K562 (cell line): ENCODE results near the gene NTN1. TPM values are rescaled to one million over a fixed set of nuclear protein-coding genes. Genes with fewer than 3 reads are reported as not detected.

Experiments used
- ATAC-seq: fragments of 200-7000 bp; cut with Tn5 transposase; 3 replicates; pipeline ENCODE4 v1.9.1; 2020; ENCODE audit warnings: moderate library complexity
- BruUV-seq: library from RNA; stranded (reverse); fragments of 400-500 nt; replicated peaks from 2 replicates; lab custom pipeline; 2021; lab: Mats Ljungman, UMichigan
- CTCF ChIA-PET: fragments of 300-600 bp; formaldehyde crosslinking; extraction: SDS; loops from one replicate; lab custom pipeline; 2021; ENCODE audit warnings: low intra/inter-chr PET ratio; lab: Yijun Ruan, JAX
- POLR2A ChIA-PET: fragments of 300-600, 350-650 bp; sonication (Branson Sonifier 250); formaldehyde crosslinking; extraction: SDS; loops from one replicate; lab custom pipeline; 2021; ENCODE audit warnings: antibody characterized with exemption, inconsistent platforms; lab: Yijun Ruan, JAX
- DNase-seq, 4 experiments: peaks; one replicate each; pipeline versions ENCODE4 v3.0.0 to v3.0.0-alpha.2; 2011 to 2018; ENCODE audit warnings: low spot score in 3 of 4, mixed read lengths in 3 of 4; ENCODE audit errors: extremely low read depth in 1 of 4
- FAIRE-seq: peaks from 2 replicates; lab custom pipeline; 2011; peaks lifted over from hg19 to GRCh38; lab: Jason Lieb, UNC
- H2AFZ ChIP-seq: 2 replicates; pipeline ENCODE4 v1.6.0; 2011; ENCODE audit warnings: low read depth, low read length, control low read depth, inconsistent platforms
- H3K27ac ChIP-seq: fragments of 200-600 bp; 3 replicates; pipeline ENCODE4 v1.8.0; 2011; ENCODE audit warnings: low read depth, mild to moderate bottlenecking, control low read depth, inconsistent platforms, low read length, moderate library complexity, mixed read lengths; ENCODE audit errors: extremely low read depth
- H3K27me3 ChIP-seq, 2 experiments: fragments of 300-600 bp in 1 of 2; 2 replicates in 1 of 2; 3 replicates in 1 of 2; pipeline versions ENCODE4 v1.6.0 to v1.8.0; 2011; ENCODE audit warnings: inconsistent platforms in 2 of 2, low read length in 2 of 2, mild to moderate bottlenecking in 1 of 2, mixed read lengths in 1 of 2, moderate library complexity in 1 of 2; ENCODE audit not compliant: control insufficient read depth in 2 of 2, insufficient read depth in 2 of 2
- H3K36me3 ChIP-seq: fragments of 300-600 bp; 3 replicates; pipeline ENCODE4 v1.8.0; 2011; ENCODE audit warnings: mild to moderate bottlenecking, low read length, inconsistent platforms; ENCODE audit not compliant: control insufficient read depth, insufficient read depth
- H3K4me1 ChIP-seq, 2 experiments: fragments of 200-600 bp in 1 of 2; replicated peaks in 1 of 2; 2 replicates in 1 of 2; 3 replicates in 1 of 2; pipeline versions ENCODE4 v1.5.1 to v1.8.0; 2011; ENCODE audit warnings: inconsistent platforms in 2 of 2, low read length in 2 of 2, mild to moderate bottlenecking in 1 of 2, mixed read lengths in 1 of 2, moderate library complexity in 1 of 2; ENCODE audit not compliant: control insufficient read depth in 2 of 2, insufficient read depth in 2 of 2
- H3K4me2 ChIP-seq: 2 replicates; pipeline ENCODE4 v1.6.1; 2011; ENCODE audit warnings: low read length, control low read depth, inconsistent platforms, mixed read lengths; ENCODE audit not compliant: insufficient read depth
- H3K4me3 ChIP-seq: fragments of 200-600 bp; sonication (generic), shearing (Covaris generic); 2 replicates; pipeline ENCODE4 v1.5.1; 2016; ENCODE audit warnings: control low read depth, inconsistent platforms
- H3K79me2 ChIP-seq: fragments of 200-600 bp; 3 replicates; pipeline ENCODE4 v1.8.0; 2011; ENCODE audit warnings: low read length, inconsistent platforms; ENCODE audit not compliant: control insufficient read depth, insufficient read depth
- H3K9ac ChIP-seq, 2 experiments: 2 replicates each; pipeline versions ENCODE4 v1.6.0 to v1.6.1; 2011; ENCODE audit warnings: low read depth in 2 of 2, low read length in 2 of 2, control low read depth in 1 of 2, inconsistent platforms in 1 of 2, mild to moderate bottlenecking in 1 of 2, mixed read lengths in 1 of 2; ENCODE audit not compliant: insufficient read depth in 1 of 2
- H3K9me1 ChIP-seq: one replicate; pipeline ENCODE4 v1.6.0; 2011; ENCODE audit warnings: inconsistent platforms, mild to moderate bottlenecking, low read length, moderate library complexity; ENCODE audit not compliant: control insufficient read depth, insufficient read depth
- H3K9me3 ChIP-seq: replicated peaks from 2 replicates; pipeline ENCODE4 v1.5.1; 2011; ENCODE audit warnings: low read depth, low read length, inconsistent platforms; ENCODE audit not compliant: control insufficient read depth, insufficient read depth
- H4K20me1 ChIP-seq: replicated peaks from 2 replicates; pipeline ENCODE4 v1.6.1; 2011; ENCODE audit warnings: low read length, inconsistent platforms, mixed read lengths; ENCODE audit not compliant: control insufficient read depth, insufficient read depth
- BCOR ChIP-seq: fragments of 450-650 bp; IDR thresholded peaks from 2 replicates; pipeline ENCODE4 v1.6.1; 2016
- CBX2 ChIP-seq: fragments of 200-600 bp; sonication (generic); IDR thresholded peaks from one replicate; pipeline ENCODE4 v1.6.1; 2012; ENCODE audit warnings: mild to moderate bottlenecking, low read length, inconsistent platforms; ENCODE audit not compliant: insufficient read depth, poor library complexity, severe bottlenecking
- GABPB1 ChIP-seq: sonication (generic); formaldehyde crosslinking; IDR thresholded peaks from 2 replicates; pipeline ENCODE4 v1.8.0; 2022; ENCODE audit warnings: mild to moderate bottlenecking, missing genetic modification reagents
- NCOA6 ChIP-seq: fragments of 450-650 bp; IDR thresholded peaks from 2 replicates; pipeline ENCODE4 v1.6.1; 2017; ENCODE audit warnings: mild to moderate bottlenecking
- PHF20 ChIP-seq: fragments of 450-650 bp; IDR thresholded peaks from 2 replicates; pipeline ENCODE4 v1.6.1; 2018; ENCODE audit not compliant: partially characterized antibody
- POLR2AphosphoS2 ChIP-seq: IDR thresholded peaks from 2 replicates; pipeline ENCODE4 v1.6.1; 2012; ENCODE audit warnings: low read length, improper control_type of control experiment
- SIN3A ChIP-seq, 2 experiments: fragments of 150-350 bp in 1 of 2; IDR thresholded peaks; 2 replicates each; pipeline ENCODE4 v1.6.1; 2011 to 2016; ENCODE audit warnings: borderline replicate concordance in 2 of 2, low read depth in 2 of 2, low read length in 2 of 2, mild to moderate bottlenecking in 2 of 2, moderate library complexity in 2 of 2; ENCODE audit not compliant: control insufficient read depth in 1 of 2
- SNRNP70 ChIP-seq: fragments of 200-400 bp; formaldehyde crosslinking; optimal IDR thresholded peaks from 2 replicates; pipeline ENCODE3; 2017; ENCODE audit warnings: low read depth, low read length
- ZNF239 ChIP-seq: fragments of 250-450 bp; sonication (Bioruptor Pico); IDR thresholded peaks from 2 replicates; pipeline ENCODE4 v1.4.0; 2020; ENCODE audit warnings: mild to moderate bottlenecking
- ZNF398 ChIP-seq: fragments of 250-450 bp; sonication (Bioruptor Pico); IDR thresholded peaks from 2 replicates; pipeline ENCODE4 v1.8.0; 2021; ENCODE audit warnings: moderate library complexity, mild to moderate bottlenecking, inconsistent platforms
- WGBS: fragments of 100-300 bp; shearing (Covaris generic); methylation state at CpG from one replicate; pipeline ENCODE4 v1.1.6; 2016; ENCODE audit warnings: low coverage, mixed read lengths; ENCODE audit not compliant: insufficient coverage; ENCODE audit errors: missing lambda C conversion rate; 5-methylcytosine and 5-hydroxymethylcytosine counted together
- in situ Hi-C: fragments of 300-500 bp; cut with MboI; formaldehyde crosslinking; loops from 4 replicates; pipeline ENCODE4 v1.15.0; 2018; ENCODE audit warnings: inconsistent platforms, mixed read lengths
- intact Hi-C: fragments of 100-400 bp; cut with micrococcal nuclease; formaldehyde crosslinking; loops from 2 replicates; pipeline ENCODE4 v1.14.2; 2022
- polyA plus RNA-seq, 8 experiments: library from polyadenylated mRNA; depleted of rRNA in 4 of 8; stranded (reverse) in 5 of 8; unstranded in 3 of 8; fragments of >200 nt; fragmentation: Nextera tagmentation in 2 of 8; fragmentation: Illumina TruSeq in 1 of 8; extraction: Ambion mirVana in 2 of 8; extraction: Trizol in 1 of 8; gene quantifications; 2 replicates each; pipeline versions ENCODE4 v1.2.1 to v1.2.3, GENCODE V29; 2011 to 2014; ENCODE audit warnings: inconsistent platforms in 1 of 8, missing spikeins in 1 of 8
- total RNA-seq, 7 experiments: library from RNA; depleted of rRNA in 6 of 7; stranded (reverse); fragments of >200 nt in 6 of 7; fragmentation: Illumina TruSeq in 2 of 7; extraction: Trizol in 2 of 7; gene quantifications; 2 replicates each; pipeline versions ENCODE4 v1.2.1 to v1.2.3, GENCODE V29; 2011 to 2021; ENCODE audit warnings: low replicate concordance in 1 of 7

Gene NTN1
- total and polyA plus RNA-seq, 9 of the 15 experiments (the other 6 are each of a cell fraction or from before 2014, with no cell fraction given) = 0.02 TPM; not detected in 8

DNA sequence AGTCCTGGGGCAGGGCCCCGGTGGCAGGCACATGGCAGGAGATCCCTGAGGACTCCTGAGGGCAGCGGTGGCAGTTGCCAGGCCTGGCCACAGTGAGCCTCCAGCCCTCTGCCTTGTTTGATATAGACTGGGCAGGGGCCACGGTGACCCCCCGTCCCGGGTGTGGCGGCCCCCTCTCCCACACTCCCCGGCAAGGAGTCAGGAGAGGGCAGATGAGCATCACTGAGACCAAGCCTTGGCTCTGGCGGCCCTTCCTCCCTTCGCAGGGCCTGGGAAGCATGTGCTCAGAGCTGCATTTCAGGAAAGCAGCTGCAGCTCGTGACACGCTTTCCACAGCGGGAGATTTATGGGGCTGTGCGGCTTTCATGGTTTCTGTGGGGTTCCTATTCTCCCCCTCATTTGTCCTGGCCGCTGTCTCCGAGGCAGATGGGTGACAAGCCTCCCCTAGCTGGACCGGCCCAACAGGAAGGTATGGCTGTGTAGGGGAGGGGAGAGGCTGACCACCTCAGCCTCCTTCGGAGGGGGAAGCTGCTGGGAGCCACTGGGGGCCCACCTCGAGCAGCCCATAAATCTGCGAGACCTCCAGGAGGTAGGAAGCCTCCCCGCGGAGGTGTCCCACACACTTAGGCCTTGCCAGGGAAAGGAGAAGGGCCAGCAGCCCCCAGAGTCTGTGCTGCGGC, 211.4 kb downstream of the NTN1 start (continued):
- TF ChIP-seq NCOA6 (no peak), GABPB1 (CRISPR knock-in tag) (no peak), PHF20 (no peak), POLR2AphosphoS2 (no peak), CBX2 (no peak), SNRNP70 (no peak)
- TF ChIP-seq, all 486 proteins: peak for 0

DNA sequence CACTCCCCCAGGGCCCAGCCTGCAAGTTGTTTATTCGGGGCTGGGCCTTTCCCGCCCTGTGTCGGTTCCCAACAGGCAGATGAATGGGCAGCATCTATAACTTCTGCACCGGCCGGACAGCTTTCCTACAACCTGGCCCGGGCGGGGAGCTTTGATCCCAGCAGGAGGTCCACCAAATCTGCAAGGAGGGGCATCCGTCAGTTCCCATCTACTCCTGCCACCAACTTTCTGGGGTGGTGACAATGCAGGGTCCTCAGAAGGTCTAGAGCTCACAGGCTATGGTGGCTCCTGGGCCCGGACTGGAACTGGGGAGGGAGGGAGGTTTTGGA, 211.9 kb downstream of the NTN1 start:
- H2AFZ ChIP-seq = no peak overlapping the region
- TF ChIP-seq ZNF398 (CRISPR knock-in tag) (no peak), ZNF239 (CRISPR knock-in tag) (no peak), SIN3A (IDR thresholded peaks at IDR 0.05; ENCODE audit: borderline replicate concordance in 2 of 2, control insufficient read depth in 1 of 2, low read depth in 2 of 2, low read length in 2 of 2) (no peak), BCOR (no peak)
- H3K4me2 ChIP-seq = no peak overlapping the region
- H3K9me1 ChIP-seq = no peaks in the 10 kb centered on the region
- ChIA-PET POLR2A (no interaction called here), CTCF (no interaction called here)
- no peak overlapping the region for H3K9ac ChIP-seq
- H3K36me3 ChIP-seq = no peaks in the 10 kb centered on the region
- no peak overlapping the region for H3K4me3 ChIP-seq
- WGBS = 0% methylated on average over 8 of the region's 9 CpGs
- DNase-seq (no peak), FAIRE-seq (no peak), ATAC-seq (no peak)
- H3K9me3 ChIP-seq = no peaks in the 10 kb centered on the region
- in situ Hi-C loops = no loop called here
- H3K79me2 ChIP-seq = no peaks in the 10 kb centered on the region
- no peak overlapping the region for H3K27ac ChIP-seq
- BruUV-seq = no TSS peak
- peaks cover 0 to 32% of the 10 kb centered on the region in 2 experiments; a peak in 2 of 5 replicates for H3K27me3 ChIP-seq
- intact Hi-C loops = no loop called here
- H4K20me1 ChIP-seq = no peaks in the 10 kb centered on the region
- peaks cover 0 to 2% of the 10 kb centered on the region in 2 experiments; a peak in 2 of 5 replicates for H3K4me1 ChIP-seq
